Measurements from ENCODE around the gene PLA2G2D.

PLA2G2D gene

DNA sequence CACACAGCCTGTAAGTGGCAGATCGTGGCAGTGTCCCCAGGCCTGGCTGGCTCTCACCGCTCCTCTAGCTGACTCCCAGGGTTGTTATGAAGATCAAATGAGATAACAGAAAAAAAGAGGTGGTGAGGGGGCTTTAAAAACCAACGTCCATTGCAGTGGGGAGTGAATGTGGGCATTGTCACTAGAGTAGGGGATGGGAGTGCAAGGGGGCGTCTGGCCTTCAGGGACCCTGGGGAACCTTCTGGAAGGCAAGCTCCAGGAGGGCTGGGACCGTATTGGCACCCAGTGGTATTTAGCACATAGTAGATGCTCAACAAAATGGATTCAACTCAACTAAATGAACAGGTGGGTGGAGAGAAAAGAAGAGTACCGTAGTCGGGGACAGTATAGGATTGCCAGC lies 3.4 kb downstream of the PLA2G2D start:
- Histone ChIP-seq H3K4me1 (ENCODE audit: control insufficient read depth, insufficient read depth, low read length) (no peaks in the 10 kb centered on the region), H3K4me3 (ENCODE audit: low read depth, low read length) (no peak overlapping the region), H3K27ac (ENCODE audit: extremely low read depth, low read depth, low read length) (no peak overlapping the region), H3K9me3 (ENCODE audit: control insufficient read depth, insufficient read depth, low read depth, low read length) (no peaks in the 10 kb centered on the region), H3K36me3 (ENCODE audit: control insufficient read depth in 2 of 2, insufficient read depth in 1 of 2, low read length in 2 of 2) (no peaks in the 10 kb centered on the region)
- CTCF ChIA-PET, result interaction anchor here (0.6 to 0.8 kb wide), 2 partner anchors 8 to 24 kb away, joined by 3 to 4 read pairs; no protein-coding TSS in a partner anchor
- POLR2A ChIA-PET, result no interaction called here
- no peak for TF ChIP-seq ZNF510 (tag by site-specific recombination; IDR thresholded peaks at IDR 0.05; ENCODE audit: insufficient replicate concordance)
- TF ChIP-seq ZNF664 (tag by site-specific recombination; IDR thresholded peaks at IDR 0.05), result peak; percentile 63; the same call in 1 of the 2 replicates

DNA sequence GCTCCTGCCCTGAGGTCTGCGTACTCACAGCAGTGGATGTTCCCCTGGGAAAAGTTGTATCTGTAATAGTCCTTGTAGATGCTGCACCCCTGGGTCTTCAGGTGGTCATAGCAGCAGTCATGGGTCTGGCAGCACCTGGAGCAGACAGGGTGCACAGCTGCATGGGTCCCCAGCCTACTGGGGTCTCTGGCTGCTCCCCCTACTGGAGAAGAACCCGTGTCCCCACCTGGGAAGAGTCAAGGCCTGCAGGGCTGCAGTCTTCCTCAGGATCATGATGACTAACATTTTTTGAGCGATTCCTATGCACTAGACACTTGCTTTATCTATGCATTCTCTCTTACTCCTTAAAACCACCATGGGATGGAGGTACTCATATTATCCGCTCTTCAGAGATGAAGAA lies 3.9 kb downstream of the PLA2G2D start:
- no peaks in the 10 kb centered on the region for H3K4me1 ChIP-seq (ENCODE audit: control insufficient read depth, insufficient read depth, low read length)
- CTCF ChIA-PET, result interaction anchor here (0.6 kb wide), 1 partner anchor 24 kb away, joined by 4 read pairs; no protein-coding TSS in a partner anchor
- H3K27ac ChIP-seq (ENCODE audit: extremely low read depth, low read depth, low read length), result no peak overlapping the region
- TF ChIP-seq ZNF433 (tag by site-specific recombination; IDR thresholded peaks at IDR 0.05; ENCODE audit: low read depth), result no peak
- TF ChIP-seq GLI2 (tag by site-specific recombination; IDR thresholded peaks at IDR 0.05; ENCODE audit: borderline replicate concordance, low read depth), result no peak
- TF ChIP-seq ZNF175 (tag by site-specific recombination; IDR thresholded peaks at IDR 0.05), result no peak
- no peaks in the 10 kb centered on the region for H3K9me3 ChIP-seq (ENCODE audit: control insufficient read depth, insufficient read depth, low read depth, low read length)
- POLR2A ChIA-PET, result no interaction called here
- no peaks in the 10 kb centered on the region for H3K36me3 ChIP-seq (ENCODE audit: control insufficient read depth in 2 of 2, insufficient read depth in 1 of 2, low read length in 2 of 2)
- H3K4me3 ChIP-seq (ENCODE audit: low read depth, low read length), result no peak overlapping the region

DNA sequence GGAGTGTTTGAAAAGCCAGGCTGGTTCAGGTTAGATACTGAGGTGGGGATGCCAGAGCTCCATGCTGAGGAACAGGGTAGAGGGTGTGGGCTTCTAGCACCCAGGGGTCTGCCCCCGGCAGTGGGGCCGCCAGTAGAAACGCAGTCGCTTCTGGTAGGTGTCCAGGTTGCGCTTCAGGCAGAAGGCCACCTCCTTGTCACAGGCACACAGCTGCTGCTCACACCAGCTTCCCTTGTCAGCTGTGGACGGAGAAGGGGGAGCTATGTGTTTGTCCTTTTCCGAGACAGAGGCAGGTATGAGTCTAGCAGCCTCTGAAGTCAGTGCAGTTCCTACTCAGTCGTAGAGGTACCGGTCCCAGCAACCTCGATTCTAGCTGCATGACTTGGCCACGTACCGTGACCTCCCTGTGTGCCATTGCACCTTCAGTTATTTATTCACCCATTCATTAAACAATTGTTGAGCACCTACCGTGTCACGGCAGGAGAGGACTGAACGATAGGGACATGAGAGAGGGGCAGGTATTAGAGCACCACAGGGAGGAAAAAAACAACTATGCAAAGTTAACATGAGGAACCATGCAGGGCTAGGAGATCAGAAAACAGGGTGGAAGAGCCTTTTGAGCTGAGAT lies 5.2 kb downstream of the PLA2G2D start:
- Histone ChIP-seq H3K4me1 (ENCODE audit: control insufficient read depth, insufficient read depth, low read length) (no peaks in the 10 kb centered on the region), H3K36me3 (ENCODE audit: control insufficient read depth in 2 of 2, insufficient read depth in 1 of 2, low read length in 2 of 2) (no peaks in the 10 kb centered on the region), H3K4me3 (ENCODE audit: low read depth, low read length) (no peak overlapping the region), H3K27ac (ENCODE audit: extremely low read depth, low read depth, low read length) (no peak overlapping the region), H3K9me3 (ENCODE audit: control insufficient read depth, insufficient read depth, low read depth, low read length) (no peaks in the 10 kb centered on the region)
- CTCF ChIA-PET, result no interaction called here
- TF ChIP-seq ZNF10 (tag by site-specific recombination; IDR thresholded peaks at IDR 0.05) (no peak), ZNF785 (tag by site-specific recombination; IDR thresholded peaks at IDR 0.05) (no peak), SETDB1 (IDR thresholded peaks at IDR 0.05; ENCODE audit: insufficient read length, low read length) (no peak), ZBTB21 (tag by site-specific recombination; IDR thresholded peaks at IDR 0.05) (no peak), ZIC2 (tag by site-specific recombination; IDR thresholded peaks at IDR 0.05) (peak; percentile 54), YY1 (tag by site-specific recombination; IDR thresholded peaks at IDR 0.05) (no peak), ZNF660 (tag by site-specific recombination; IDR thresholded peaks at IDR 0.05) (no peak), ZNF548 (tag by site-specific recombination; IDR thresholded peaks at IDR 0.05) (no peak), KLF1 (tag by site-specific recombination; IDR thresholded peaks at IDR 0.05) (no peak)
- POLR2A ChIA-PET, result interaction anchor here (0.6 kb wide), 1 partner anchor 149 kb away, joined by 3 read pairs; no protein-coding TSS in a partner anchor

DNA sequence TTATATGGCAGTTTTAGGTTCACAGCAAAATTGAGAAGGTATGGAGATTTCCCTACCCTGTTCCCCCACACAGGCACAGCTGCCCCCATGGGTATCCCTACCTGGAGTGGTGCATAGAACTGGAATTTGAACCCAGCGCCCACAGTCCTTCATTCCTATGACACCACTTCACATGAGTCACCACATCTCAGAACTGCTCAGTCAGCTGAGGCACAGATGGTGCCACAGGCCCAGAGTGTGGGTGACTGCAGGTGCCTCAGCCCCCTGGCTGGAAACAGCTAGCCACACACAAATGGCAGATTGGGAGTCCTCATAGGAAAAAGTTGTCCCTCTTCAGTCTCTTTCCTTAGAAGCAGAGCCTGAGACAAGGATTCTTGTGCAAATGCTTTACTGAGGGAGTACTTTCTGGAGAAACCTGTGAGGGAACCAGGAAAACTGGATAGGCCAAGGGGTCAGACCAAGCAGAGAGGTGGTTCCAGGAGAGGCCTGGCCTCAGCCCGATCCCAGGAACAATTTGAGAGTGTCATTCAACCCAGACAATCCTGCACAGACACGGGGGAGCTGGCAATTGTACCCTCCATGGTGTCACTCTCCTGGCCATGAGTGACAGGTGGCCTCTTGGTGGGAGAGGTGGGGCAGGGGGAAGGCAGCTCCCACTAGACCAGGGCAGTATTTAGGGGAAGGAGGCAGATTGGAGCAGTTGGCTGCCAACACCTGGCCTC lies 6.9 kb downstream of the PLA2G2D start:
- H3K4me1 ChIP-seq (ENCODE audit: control insufficient read depth, insufficient read depth, low read length), result no peaks in the 10 kb centered on the region
- ChIA-PET POLR2A (no interaction called here), CTCF (interaction anchor here (0.6 to 1.0 kb wide), 2 partner anchors 30 to 33 kb away, joined by 3 to 4 read pairs; no protein-coding TSS in a partner anchor)
- no peaks in the 10 kb centered on the region for H3K9me3 ChIP-seq (ENCODE audit: control insufficient read depth, insufficient read depth, low read depth, low read length)
- no peak overlapping the region for H3K4me3 ChIP-seq (ENCODE audit: low read depth, low read length)
- H3K36me3 ChIP-seq (ENCODE audit: control insufficient read depth in 2 of 2, insufficient read depth in 1 of 2, low read length in 2 of 2), result no peaks in the 10 kb centered on the region
- TF ChIP-seq GFI1B (tag by site-specific recombination; IDR thresholded peaks at IDR 0.05) (no peak), ZNF211 (tag by site-specific recombination; IDR thresholded peaks at IDR 0.05; ENCODE audit: low read depth) (no peak), OSR2 (tag by site-specific recombination; IDR thresholded peaks at IDR 0.05) (no peak), GLIS1 (tag by site-specific recombination; IDR thresholded peaks at IDR 0.05) (no peak), HOXD13 (CRISPR knock-in tag; IDR thresholded peaks at IDR 0.05; ENCODE audit: borderline replicate concordance) (no peak), REPIN1 (tag by site-specific recombination; IDR thresholded peaks at IDR 0.05; ENCODE audit: low read depth) (no peak), ZNF629 (tag by site-specific recombination; IDR thresholded peaks at IDR 0.05) (no peak)
- TF ChIP-seq, protein P1, sequence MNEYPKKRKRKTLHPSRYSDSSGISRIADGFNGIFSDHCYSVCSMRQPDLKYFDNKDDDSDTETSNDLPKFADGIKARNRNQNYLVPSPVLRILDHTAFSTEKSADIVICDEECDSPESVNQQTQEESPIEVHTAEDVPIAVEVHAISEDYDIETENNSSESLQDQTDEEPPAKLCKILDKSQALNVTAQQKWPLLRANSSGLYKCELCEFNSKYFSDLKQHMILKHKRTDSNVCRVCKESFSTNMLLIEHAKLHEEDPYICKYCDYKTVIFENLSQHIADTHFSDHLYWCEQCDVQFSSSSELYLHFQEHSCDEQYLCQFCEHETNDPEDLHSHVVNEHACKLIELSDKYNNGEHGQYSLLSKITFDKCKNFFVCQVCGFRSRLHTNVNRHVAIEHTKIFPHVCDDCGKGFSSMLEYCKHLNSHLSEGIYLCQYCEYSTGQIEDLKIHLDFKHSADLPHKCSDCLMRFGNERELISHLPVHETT (tag by site-specific recombination; IDR thresholded peaks at IDR 0.05), result no peak
- TF ChIP-seq, protein P2, sequence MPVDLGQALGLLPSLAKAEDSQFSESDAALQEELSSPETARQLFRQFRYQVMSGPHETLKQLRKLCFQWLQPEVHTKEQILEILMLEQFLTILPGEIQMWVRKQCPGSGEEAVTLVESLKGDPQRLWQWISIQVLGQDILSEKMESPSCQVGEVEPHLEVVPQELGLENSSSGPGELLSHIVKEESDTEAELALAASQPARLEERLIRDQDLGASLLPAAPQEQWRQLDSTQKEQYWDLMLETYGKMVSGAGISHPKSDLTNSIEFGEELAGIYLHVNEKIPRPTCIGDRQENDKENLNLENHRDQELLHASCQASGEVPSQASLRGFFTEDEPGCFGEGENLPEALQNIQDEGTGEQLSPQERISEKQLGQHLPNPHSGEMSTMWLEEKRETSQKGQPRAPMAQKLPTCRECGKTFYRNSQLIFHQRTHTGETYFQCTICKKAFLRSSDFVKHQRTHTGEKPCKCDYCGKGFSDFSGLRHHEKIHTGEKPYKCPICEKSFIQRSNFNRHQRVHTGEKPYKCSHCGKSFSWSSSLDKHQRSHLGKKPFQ (tag by site-specific recombination; IDR thresholded peaks at IDR 0.05), result no peak
- TF ChIP-seq, protein P3, sequence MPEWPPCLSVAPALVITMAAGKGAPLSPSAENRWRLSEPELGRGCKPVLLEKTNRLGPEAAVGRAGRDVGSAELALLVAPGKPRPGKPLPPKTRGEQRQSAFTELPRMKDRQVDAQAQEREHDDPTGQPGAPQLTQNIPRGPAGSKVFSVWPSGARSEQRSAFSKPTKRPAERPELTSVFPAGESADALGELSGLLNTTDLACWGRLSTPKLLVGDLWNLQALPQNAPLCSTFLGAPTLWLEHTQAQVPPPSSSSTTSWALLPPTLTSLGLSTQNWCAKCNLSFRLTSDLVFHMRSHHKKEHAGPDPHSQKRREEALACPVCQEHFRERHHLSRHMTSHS (tag by site-specific recombination; IDR thresholded peaks at IDR 0.05), result no peak
- no peak overlapping the region for H3K27ac ChIP-seq (ENCODE audit: extremely low read depth, low read depth, low read length)

Data from HEK293 (cell line).